DMS 273 treated with DMSO at 0.1 percent for 48 hours (cell line): ENCODE results near the gene KDM4C.
"Not testable (repeated sequence)": the region's sequence is repeated elsewhere in the genome, so short reads cannot be mapped to it uniquely, and the experiment has no call there.

Source experiments
- DNase-seq: peaks from one replicate; lab custom pipeline; 2025; lab: John Stamatoyannopoulos, UW

The KDM4C gene

DNA sequence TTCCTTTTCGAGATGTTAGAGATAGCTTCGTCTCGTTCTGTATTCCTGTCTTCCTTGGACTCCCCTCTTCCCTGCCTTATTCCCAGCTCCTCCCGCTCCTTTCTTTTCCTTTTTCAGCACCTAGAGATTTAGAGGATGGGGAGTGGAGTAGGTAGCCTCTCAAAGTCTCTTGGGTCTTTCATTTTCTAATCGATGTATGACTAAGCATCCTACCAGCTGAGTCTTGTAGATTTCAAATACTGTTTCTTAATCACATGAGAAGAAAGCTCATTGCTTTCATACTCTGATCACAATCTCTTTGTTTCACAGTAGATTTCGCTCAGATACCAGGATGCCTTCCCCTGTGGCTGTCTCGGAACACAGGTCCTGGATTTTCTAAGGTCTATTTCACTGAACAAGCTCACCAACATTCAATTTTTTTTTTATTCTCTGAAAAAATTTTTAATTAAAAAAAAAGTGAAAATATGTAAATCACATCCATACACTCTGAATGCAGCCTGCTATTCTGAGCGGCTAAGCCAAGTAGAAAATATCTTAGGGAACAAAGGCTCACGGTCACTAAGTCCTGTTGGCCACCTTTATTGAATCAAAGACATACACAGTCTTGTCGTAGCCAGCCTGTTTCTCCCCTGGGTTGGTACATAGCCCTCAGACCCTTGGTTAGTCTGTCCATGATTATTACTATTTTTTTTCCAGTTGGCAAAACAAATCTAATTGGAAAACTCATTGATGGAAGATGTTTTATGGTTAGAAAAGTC, 413.8 kb downstream of the KDM4C start:
- no peak for DNase-seq

DNA sequence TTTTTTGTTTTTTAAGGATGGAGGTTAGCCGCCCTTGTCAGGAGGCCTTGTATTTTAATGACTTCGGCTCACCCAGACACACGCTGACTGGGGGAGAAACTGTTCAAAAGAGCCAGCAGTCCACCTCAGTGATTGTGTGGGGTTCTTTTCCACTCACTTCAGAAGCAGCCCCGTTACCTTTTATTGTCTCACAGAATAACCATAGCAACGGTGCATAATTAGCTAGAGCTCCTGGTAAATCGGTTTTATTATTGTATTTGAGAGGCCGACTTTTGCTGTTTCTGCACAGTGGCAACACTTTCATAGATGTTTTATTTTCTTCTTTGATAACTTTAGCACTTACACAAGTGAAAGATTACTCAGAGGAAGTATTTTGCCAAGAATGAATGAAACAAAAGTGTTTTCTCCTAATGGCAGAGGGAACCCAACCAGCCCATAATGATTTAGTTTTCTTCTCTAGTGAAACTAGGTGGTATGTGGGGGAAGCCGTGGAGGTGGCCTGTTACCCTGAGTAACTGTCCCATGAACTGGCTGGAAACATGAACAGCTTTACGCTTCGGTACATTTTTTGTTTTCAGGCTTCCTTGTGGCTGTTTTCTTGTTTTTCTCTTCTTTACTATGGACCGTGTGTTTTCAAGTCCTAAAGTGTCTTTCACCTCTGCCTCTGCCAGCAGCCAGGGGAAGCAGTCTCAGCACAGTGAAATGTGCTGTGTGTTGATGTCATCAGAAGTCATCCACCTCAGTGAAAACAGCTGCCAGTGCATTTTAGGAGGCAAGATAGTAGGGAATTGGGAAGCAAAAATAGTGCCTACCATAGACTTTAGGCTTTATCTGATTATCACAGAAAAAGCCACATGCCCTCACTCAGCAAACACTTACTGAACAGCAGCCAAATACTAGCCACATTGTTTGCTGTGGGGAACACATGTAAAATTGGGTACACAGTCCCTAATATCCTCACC, 414.7 kb downstream of the KDM4C start:
- no peak for DNase-seq

DNA sequence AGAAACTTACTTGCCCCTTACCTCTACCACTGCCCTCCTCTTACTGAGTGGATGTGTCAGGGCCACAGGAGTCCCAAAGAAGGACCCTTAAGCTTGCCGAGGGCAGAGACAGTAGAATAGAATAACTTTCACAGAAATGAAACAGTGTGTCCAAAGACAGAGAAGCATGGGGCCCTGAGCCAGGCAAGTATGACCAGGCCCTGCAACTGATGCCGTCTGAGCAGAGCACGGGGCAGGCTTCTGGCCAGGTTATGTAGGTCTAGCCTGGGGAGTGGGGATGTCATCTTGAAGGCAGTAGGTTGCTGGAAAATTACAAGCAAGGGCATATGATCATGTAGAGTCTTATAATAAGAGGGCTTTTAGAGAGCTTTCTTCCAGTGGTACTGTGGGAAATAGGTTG, 415.4 kb downstream of the KDM4C start:
- DNase-seq: no peak

DNA sequence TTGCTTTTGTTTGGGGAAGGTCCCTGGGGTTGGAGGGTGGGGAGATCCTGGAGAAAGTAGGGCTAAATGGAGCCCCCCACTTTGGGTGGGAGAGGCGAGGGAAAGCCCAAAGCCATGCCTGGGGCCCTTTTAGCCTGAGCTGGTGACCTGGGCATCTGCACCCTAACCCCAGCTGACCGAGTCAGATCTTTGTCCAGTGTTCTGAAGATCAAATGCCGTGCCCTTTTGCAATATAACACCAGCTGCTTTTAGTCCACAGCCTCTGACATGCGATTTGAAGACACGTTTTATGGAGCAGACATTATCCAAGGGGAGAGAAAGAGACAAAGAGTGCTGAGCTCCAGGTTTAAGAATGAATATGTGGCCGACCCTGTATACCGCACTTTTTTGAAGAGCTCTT, 416.5 kb downstream of the KDM4C start:
- no peak for DNase-seq

DNA sequence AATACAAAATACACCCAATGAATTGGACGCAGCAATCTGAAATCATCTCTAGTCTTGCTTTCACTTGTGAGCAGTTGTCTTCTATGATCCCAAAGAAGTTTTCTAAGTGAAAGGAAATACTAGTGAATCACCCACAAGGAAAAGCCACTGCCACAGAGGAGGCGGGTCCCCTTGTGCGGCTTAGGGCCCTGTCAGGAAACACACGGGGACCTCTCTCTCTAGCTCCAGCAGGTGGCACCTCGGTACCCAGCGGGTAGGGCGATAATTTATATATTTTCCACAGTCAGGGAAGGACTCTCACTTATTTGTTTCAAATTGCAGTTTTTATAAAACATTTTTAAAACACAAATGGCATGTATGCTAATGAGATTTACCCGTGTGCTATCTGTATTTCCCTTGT, 417.1 kb downstream of the KDM4C start:
- no peak for DNase-seq

DNA sequence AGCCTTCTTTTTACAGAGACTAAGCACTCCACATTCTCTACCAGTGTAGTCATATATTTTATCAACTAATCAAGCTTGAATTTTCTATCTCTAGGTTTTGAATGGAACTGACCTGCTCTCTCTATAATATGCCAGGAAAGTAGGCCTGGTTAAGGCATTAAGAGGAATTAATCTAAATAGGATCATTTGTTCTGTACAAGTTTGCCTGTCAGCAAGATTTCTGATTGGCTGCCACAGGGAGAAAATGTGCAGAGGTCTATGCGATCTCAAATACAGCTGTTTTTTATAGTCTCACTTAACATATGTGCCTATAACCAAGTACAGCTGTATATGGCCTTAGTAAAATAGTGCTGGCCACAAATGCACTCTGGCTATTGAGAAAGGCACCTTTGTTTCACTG, 418.8 kb downstream of the KDM4C start:
- no peak for DNase-seq

DNA sequence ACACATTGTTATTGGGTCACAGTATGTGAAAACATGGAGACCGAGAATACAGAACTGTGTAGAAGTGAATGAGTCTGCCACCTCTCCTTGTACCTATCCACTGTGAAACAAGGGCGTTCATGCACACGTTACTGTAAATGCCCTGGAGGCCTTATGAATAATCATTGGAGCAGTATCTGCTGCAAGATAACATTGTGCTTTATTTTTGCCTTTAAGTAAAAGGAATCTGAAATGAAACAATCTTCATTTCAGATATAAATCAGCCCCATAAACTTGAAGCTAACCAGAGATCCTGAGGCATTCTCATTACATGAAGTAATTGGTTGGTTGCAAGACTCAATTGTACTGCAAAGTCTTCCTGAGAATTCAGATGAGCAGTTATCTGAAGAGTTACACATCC, 419.6 kb downstream of the KDM4C start:
- no peak for DNase-seq

DNA sequence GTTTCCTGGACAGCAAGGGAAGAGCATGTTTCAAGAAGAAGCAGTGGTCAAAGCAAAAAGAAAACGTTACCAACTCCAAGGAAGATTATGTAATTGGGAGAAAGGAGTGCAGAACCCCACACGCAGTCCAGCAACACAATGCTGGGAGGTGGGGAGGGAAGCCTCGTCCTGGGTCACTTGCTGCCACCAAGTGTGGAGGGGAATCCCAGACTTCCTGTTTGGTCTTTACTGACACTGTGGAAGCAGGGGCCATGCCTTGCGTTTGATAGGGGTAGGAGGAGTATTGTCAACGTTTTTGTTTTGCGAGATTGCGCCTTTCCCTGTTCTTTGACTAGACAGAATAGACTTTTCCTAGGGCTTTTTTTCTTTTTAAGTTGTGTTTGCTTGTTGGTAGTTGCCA, 421.0 kb downstream of the KDM4C start:
- DNase-seq: no peak

DNA sequence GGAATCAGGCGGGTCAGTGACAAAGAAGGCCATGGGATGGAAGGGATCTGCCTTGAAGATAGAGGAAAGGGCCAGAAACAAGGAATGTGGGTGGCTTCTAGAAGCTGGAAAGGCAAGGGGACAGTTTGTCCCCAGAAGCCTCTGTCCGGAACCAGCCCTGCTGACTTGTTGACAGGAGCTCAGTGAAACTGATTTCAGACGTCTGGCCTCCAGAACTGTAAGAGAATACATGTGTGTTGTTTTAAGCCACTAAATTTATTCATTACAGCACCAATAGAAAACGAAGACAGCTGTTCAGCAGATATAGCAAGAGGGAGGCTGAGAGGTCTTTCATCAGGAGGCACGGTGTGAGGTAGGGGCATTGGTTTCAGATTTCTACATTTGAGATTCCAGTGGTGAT, 422.5 kb downstream of the KDM4C start:
- no peak for DNase-seq

DNA sequence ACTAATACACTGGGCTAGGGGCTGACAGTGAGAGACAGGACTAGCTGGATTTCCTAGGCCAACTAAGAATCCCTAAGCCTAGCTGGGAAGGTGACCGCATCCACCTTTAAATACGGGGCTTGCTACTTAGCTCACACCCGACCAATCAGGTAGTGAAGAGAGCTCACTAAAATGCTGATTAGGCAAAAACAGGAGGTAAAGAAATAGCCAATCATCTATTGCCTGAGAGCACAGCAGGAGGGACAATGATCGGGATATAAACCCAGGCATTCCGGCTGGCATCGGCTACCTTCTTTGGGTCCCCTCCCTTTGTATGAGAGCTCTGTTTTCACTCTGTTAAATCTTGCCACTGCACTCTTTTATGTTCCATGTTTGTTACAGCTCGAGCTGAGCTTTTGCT, 425.4 kb downstream of the KDM4C start:
- DNase-seq: not testable (repeated sequence)

DNA sequence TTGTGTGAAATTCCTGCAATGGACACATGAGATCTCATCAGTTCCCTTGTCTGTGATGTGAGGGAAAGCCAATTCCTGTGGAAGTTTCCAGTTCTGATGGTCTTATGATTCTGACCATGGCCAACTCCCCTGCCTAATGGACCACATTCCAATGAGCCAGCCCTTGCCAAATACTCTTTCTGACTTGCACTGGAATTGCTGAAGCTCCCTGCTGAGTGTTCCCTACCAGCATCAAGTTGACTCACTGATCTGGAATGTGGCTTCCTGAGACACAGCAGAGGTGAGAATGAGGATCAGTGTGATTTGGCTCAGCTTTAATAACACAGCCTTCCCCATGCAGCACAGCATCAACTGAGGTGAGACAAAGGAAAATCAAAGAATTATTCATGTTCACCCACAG, 427.8 kb downstream of the KDM4C start:
- no peak for DNase-seq

DNA sequence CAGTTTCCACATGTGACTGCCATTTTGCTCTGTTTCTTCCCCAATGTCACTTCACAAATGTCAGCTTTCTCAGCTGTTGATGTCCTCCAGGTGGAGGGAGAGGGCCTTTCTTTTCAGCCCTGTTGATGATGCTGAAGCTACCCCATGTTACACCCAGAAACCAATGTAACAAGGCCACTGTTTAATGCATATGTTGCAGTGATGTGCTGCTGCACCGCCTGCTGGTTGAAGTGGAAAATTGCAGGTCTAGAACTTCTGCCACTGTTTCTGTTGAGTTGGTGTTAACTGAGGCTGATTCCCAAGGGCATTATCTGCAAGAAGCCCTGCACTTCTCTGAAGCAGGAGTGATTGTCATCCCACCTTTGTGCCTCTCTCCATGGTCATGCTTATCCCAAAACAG, 428.4 kb downstream of the KDM4C start:
- no peak for DNase-seq

DNA sequence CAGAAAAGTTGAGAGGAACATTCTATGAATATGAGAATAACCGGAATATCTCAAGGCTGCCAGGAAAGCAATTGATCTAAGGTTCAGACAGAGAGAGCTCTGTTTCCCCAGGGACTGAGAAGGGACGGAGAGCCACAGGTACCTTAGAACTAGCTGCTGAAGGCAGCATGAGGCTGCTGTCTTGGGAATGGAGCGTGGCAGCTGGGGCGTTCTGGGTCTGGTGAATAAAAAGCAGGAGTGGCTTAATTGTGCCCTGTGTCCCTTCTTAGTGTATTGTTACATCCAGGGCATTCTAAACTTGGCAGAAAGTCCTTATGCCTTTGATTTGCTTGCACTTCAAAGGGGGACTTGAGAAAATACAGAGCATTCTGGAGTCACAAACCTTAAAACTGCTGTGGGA, 434.5 kb downstream of the KDM4C start:
- DNase-seq: no peak

DNA sequence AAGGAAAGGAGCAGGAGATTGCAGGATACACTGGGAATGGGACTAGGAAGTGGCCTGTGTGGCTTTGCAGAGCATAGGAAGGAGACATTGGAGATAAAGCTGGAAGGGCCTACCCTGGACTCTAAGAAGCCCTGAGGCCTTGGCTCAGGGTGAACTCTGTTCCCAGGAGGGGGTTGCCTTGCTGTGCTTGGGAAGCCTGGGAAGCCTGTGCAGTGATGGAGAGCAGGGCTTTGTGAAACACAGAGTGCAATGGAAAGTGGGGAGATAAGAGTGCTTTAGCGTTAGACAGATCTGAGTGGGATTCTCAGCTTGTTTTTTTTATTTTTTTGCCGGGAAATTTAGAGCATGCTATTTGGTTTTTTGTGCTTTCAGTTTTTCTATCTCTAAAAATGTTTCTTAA, 437.8 kb downstream of the KDM4C start:
- no peak for DNase-seq

DNA sequence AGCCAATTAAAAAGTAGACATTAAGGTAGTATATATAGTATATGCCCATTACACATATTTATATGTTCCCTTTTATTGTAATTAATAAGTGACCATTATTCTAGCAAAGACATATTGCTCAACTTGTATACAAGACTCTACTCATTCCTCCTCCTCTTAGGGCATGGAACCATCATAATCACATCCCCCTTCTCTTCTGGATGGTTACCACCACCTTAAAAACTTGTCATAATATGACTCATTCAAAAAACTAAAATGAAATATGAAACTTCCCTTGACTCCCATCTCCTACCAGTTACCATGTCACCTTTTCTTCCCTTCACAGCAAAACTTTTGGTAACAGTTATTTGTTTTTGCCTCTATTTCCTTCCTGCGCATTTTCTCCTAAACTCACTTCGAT, 438.7 kb downstream of the KDM4C start:
- no peak for DNase-seq

DNA sequence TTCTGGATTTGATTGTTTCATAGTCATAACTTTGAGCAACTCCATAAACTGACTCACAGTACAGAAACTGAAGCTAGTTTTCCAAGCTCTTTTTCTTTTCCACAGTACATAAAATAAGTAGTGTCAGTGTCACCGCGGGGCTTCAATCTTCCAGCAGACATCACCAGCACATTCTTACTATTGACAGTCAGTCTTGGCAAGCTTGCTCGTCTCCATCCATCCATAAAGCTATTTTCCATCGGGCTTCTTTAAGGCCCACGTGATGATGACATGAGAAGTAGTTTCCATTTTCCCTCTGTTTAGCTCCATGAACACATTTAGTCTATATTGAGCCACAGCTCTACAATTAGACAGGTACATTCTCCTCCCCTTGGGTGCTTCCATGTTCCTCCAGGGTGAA, 443.4 kb downstream of the KDM4C start:
- DNase-seq: no peak

DNA sequence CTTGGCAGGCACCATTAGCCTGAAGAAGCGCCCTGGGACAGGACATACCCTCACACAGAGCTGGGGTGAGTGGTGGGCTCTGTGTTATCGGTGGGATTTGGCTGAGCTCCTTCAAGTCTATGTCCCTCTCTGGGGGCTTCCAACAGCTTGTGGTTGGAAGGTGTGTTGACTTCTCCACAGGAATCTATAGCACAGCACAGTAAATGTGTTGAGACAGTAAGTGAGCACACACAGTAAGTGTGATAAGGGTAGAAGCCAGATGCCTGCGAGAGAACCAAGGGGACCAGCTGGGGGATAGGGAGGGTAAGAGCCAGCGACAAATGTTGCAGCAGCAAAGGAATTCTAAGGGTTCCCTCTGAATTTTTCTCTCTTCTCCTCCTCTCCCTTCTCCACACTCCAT, 448.0 kb downstream of the KDM4C start:
- DNase-seq: no peak

DNA sequence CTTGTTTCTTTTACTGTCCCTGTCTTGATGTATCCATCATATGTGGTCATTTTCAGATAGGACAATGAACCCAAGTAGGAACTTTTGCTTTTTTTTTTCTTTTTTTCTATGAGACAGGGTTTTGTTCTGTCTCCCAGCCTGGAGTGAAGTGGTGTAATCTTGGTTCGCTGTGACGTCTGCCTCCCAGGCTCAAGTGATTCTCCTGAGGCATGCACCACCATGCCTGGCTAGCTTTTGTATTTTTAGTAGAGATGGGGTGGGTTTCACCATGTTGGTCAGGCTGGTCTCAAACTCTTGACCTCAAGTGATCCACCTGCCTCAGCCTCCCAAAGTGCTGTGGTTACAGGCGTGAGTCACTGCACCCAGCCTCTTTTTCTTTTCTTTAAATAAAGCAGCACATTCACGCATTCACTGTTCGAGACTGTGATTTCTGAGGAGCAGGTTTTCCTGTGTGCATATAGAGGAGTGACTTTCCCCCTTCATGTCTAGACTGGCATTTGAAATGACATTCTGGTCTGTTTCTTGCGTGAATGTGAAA, 448.5 kb downstream of the KDM4C start:
- no peak for DNase-seq

DNA sequence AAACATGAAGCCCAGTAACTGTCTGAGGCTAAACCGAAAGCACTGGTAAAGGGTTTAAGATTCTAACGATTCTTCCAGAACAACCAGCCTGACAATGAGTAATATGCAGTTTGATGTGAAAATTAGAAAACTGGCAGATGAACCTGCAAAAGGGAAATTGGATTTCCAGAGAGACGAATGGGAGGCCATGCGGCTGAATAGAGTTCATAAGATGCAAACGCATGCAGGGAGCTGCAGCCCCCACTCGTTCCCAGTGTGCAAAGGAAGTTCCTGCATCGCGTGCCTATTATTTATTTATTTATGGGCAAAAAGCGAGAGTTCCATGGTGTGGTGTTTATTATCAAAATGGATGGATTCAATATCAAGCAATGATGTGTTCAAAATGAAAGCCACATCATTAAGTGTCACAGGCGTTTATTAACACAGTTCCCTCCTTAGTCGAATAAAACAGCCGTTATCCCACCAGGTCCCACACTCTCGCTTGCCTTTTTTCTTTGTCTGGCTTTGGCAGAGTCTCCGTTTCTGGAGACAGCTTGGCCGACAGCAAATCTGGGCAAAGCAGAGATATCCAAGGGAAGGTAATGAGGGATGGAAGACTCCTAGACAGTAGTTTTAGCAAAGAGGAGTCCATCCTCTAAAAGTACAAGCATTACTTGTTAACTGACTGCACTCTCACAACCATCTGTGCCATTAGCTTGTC, 451.4 kb downstream of the KDM4C start:
- DNase-seq: no peak

DNA sequence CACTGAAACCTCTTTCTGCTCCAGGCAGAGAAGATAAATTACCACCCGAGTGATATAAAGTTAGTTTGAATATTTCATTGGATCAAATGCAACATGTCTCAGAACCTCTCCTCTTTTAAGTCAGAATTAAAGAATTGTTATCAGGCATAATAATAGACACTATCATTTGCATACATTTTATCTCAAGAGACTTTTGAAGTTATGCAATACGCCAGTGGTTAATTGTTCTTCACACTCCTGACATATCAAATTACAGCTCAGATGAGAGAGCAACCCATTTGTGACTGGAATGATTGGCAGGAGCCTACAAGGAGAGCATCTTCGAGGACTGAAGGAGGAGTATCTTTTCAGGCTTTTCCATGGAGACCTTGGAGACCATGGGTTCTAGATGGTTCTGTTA, 452.2 kb downstream of the KDM4C start:
- DNase-seq: no peak

DNA sequence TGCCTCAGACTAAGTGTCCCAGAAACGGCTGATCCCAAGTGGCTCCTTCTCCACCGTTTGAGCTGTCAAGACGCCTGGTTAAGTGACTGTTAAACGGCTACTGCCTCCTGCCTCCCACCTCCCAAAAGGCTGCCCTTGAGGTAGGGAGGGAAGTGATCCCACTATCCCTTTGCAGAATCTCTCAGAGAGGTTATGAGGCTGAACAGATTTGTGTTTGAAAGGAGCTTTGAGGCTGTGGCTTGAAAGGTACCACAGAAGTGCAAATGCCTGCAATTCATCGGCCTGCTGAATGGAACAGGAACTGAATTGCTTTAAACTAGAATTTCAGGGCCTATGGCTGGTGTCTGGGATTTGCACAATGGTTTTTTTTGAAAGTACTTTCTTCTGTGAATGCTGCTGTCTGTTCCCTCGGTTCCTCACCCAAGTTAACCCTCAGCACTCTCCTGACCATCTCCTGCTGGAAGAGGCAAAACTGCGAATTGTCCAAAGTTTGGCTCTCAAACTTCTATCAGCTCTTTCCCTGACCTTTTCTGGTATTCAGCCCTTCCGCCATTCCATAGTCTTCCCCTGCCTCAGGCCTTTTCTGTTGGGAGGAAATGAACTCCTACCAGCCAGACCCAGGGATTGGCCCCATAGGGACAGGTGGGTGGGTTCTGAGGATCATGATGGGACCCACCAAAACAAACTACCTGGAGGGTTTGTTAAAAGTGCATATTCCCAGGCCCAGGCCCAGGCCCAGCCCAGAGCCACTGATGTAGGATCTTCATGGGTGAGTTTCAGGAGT, 453.3 kb downstream of the KDM4C start:
- DNase-seq: no peak

DNA sequence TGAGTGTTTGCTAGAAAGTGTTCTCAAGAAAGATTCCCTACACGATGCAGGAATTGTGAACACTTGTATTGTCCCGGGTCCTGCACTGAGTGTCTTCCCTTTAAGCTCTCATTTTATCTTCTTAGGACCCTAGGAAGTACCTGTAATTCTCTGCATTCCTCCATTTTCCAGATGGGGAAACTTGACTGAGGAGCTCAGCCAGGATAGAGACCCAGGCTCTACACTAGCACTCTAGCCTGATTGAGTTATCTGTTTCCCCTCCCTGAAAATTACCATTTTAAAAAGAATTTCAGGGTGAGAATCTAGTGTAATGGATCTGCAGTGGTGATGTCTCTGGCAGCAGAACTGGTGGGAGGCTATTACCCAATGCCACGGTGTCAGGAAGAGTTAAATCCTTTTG, 453.9 kb downstream of the KDM4C start:
- DNase-seq: no peak
